SK-N-SH (cell line): ENCODE measurements around the gene FYB2. TPM values are rescaled to one million over a fixed set of nuclear protein-coding genes. Genes with fewer than 3 reads are reported as not detected.

Experiments
- CTCF ChIA-PET: fragments of 300-600, 350-600 bp; formaldehyde crosslinking; extraction: SDS; loops from one replicate; lab custom pipeline; 2021; lab: Yijun Ruan, JAX
- POLR2A ChIA-PET: fragments of 350-600 bp; sonication (Branson Sonifier 250); formaldehyde crosslinking; extraction: SDS; loops from one replicate; lab custom pipeline; 2020; ENCODE audit warnings: antibody characterized with exemption, inconsistent platforms; lab: Yijun Ruan, JAX
- DNase-seq: peaks from one replicate; pipeline ENCODE4 v3.0.0; 2012
- H2AFZ ChIP-seq: fragments of 200-600 bp; sonication (generic); 2 replicates; pipeline ENCODE4 v1.8.1; 2016; ENCODE audit warnings: antibody characterized with exemption, mild to moderate bottlenecking, low read depth
- H3F3A ChIP-seq: fragments of 200-600 bp; sonication (generic); replicated peaks from 2 replicates; pipeline ENCODE3; 2016; ENCODE audit warnings: antibody characterized with exemption, mild to moderate bottlenecking; ENCODE audit not compliant: insufficient read depth
- H3K27ac ChIP-seq, 2 experiments: fragments of 200-500 bp in 1 of 2; fragments of 200-600 bp in 1 of 2; sonication (Bioruptor generic) in 1 of 2; sonication (generic), shearing (Covaris generic) in 1 of 2; 2 replicates each; pipeline versions ENCODE4 v1.5.1 to v1.6.1; 2014 to 2016; ENCODE audit warnings: low read depth in 2 of 2, inconsistent platforms in 1 of 2, low read length in 1 of 2, mild to moderate bottlenecking in 1 of 2, mixed read lengths in 1 of 2
- H3K27me3 ChIP-seq: fragments of 200-600 bp; sonication (generic), shearing (Covaris generic); 2 replicates; pipeline ENCODE4 v1.6.1; 2016; ENCODE audit warnings: mixed run types; ENCODE audit not compliant: insufficient read depth
- H3K36me3 ChIP-seq, 2 experiments: fragments of 200-500 bp in 1 of 2; fragments of 200-600 bp in 1 of 2; sonication (Bioruptor generic) in 1 of 2; sonication (generic) in 1 of 2; replicated peaks in 1 of 2; 2 replicates each; pipeline versions ENCODE3 to v1.5.1; 2014 to 2016; ENCODE audit warnings: low read length in 1 of 2, mild to moderate bottlenecking in 1 of 2; ENCODE audit not compliant: insufficient read depth in 2 of 2, control insufficient read depth in 1 of 2
- H3K4me1 ChIP-seq, 2 experiments: fragments of 200-500 bp in 1 of 2; fragments of 200-600 bp in 1 of 2; sonication (Bioruptor generic) in 1 of 2; sonication (generic), shearing (Covaris generic) in 1 of 2; 2 replicates each; pipeline versions ENCODE4 v1.5.1 to v1.6.1; 2014 to 2016; ENCODE audit warnings: low read depth in 1 of 2, low read length in 1 of 2, mixed run types in 1 of 2; ENCODE audit not compliant: insufficient read depth in 2 of 2, control insufficient read depth in 1 of 2
- H3K4me2 ChIP-seq: fragments of 200-600 bp; sonication (generic), shearing (Covaris generic); 2 replicates; pipeline ENCODE4 v1.6.1; 2017; ENCODE audit warnings: mixed run types
- H3K4me3 ChIP-seq, 2 experiments: fragments of 200-500 bp in 1 of 2; fragments of 200-600 bp in 1 of 2; sonication (Bioruptor generic) in 1 of 2; sonication (generic), shearing (Covaris generic) in 1 of 2; 2 replicates each; pipeline versions ENCODE4 v1.5.1 to v1.8.1; 2014 to 2016; ENCODE audit warnings: low read depth in 2 of 2, inconsistent platforms in 1 of 2, low read length in 1 of 2, mild to moderate bottlenecking in 1 of 2, mixed read lengths in 1 of 2, moderate library complexity in 1 of 2
- H3K79me2 ChIP-seq: fragments of 200-600 bp; sonication (generic); 2 replicates; pipeline ENCODE4 v1.8.1; 2017; ENCODE audit warnings: mild to moderate bottlenecking; ENCODE audit not compliant: insufficient read depth
- H3K9ac ChIP-seq: fragments of 200-600 bp; sonication (generic); 2 replicates; pipeline ENCODE4 v1.6.1; 2017; ENCODE audit warnings: mixed run types
- H3K9me2 ChIP-seq: fragments of 200-600 bp; sonication (generic); 2 replicates; pipeline ENCODE4 v1.6.1; 2017; ENCODE audit warnings: mixed run types
- H3K9me3 ChIP-seq: fragments of 200-600 bp; sonication (generic); 2 replicates; pipeline ENCODE4 v1.6.1; 2017; ENCODE audit warnings: mixed run types, mild to moderate bottlenecking, moderate library complexity
- H4K20me1 ChIP-seq: fragments of 200-600 bp; sonication (generic); 2 replicates; pipeline ENCODE4 v1.6.1; 2017; ENCODE audit warnings: mild to moderate bottlenecking, mixed run types; ENCODE audit not compliant: insufficient read depth
- CHD2 ChIP-seq: fragments of 150-350 bp; IDR thresholded peaks from 2 replicates; pipeline ENCODE4 v1.6.1; 2018; ENCODE audit warnings: low read length; ENCODE audit not compliant: partially characterized antibody
- ELF1 ChIP-seq: IDR thresholded peaks from 2 replicates; pipeline ENCODE4 v1.4.0; 2012
- EZH2phosphoT487 ChIP-seq: fragments of 200-600 bp; sonication (generic); IDR thresholded peaks from 2 replicates; pipeline ENCODE4 v1.6.1; 2017; ENCODE audit warnings: low read depth, mixed run types, mild to moderate bottlenecking, antibody characterized with exemption, moderate library complexity, borderline replicate concordance
- FOSL2 ChIP-seq: IDR thresholded peaks from 2 replicates; pipeline ENCODE4 v1.4.0; 2012; ENCODE audit warnings: low read depth, mild to moderate bottlenecking, moderate library complexity, borderline replicate concordance
- FOXJ3 ChIP-seq: sonication (generic); formaldehyde crosslinking; IDR thresholded peaks from 2 replicates; pipeline ENCODE4 v1.5.1; 2020; ENCODE audit warnings: mild to moderate bottlenecking, missing genetic modification reagents
- GABPA ChIP-seq: IDR thresholded peaks from 2 replicates; pipeline ENCODE4 v1.4.0; 2012; ENCODE audit warnings: low read depth, mild to moderate bottlenecking
- GATA2 ChIP-seq: sonication (generic); formaldehyde crosslinking; IDR thresholded peaks from 2 replicates; pipeline ENCODE4 v1.5.0; 2020; ENCODE audit warnings: mild to moderate bottlenecking, missing genetic modification reagents
- POLR2AphosphoS5 ChIP-seq: IDR thresholded peaks from 2 replicates; pipeline ENCODE4 v1.6.1; 2012; ENCODE audit warnings: low read depth, low read length
- RCOR1 ChIP-seq: fragments of 150-350 bp; IDR thresholded peaks from 2 replicates; pipeline ENCODE4 v1.6.1; 2017; ENCODE audit warnings: antibody characterized with exemption, low read length
- RXRA ChIP-seq: IDR thresholded peaks from 2 replicates; pipeline ENCODE4 v1.4.0; 2012; ENCODE audit warnings: low read depth, mild to moderate bottlenecking, borderline replicate concordance
- WGBS: methylation state at CpG from one replicate; pipeline ENCODE4 v1.1.6; 2017; ENCODE audit warnings: low lambda C conversion rate; 5-methylcytosine and 5-hydroxymethylcytosine counted together
- polyA plus RNA-seq, 3 experiments: library from polyadenylated mRNA; depleted of rRNA; stranded (reverse); fragments of >200 nt; gene quantifications; 2 replicates each; pipeline ENCODE4 v1.2.3, GENCODE V29; 2012
- TF ChIP-seq, protein P1 (sequence below): fragments of 200-600 bp; sonication (generic); IDR thresholded peaks from 2 replicates; pipeline ENCODE4 v1.6.1; 2017; ENCODE audit warnings: antibody characterized with exemption, mild to moderate bottlenecking, moderate library complexity
- TF ChIP-seq, protein P2 (sequence below): IDR thresholded peaks from 2 replicates; pipeline ENCODE4; 2012

FYB2 gene
- polyA plus RNA-seq, 1 of the 3 experiments (the other 2 are of a cell fraction): not detected

DNA sequence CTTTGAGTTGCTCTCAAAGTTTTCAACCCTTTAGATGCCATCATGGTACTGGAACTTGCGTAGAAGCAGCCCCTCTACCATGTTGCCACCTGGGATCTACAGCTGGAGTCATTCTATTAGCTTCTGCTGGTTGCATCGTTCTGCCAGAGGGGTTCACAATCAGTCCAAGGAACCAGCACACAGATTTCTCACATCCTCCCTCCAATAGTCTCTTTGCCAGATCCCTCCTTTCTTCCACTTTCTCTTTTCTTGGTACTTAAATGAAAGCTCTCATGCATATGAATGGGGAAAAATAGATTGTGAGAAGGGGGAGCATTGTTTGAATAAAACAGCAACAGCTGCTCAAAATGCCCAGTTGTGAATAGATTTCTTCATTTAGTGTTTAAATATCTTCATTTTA is 31.2 kb upstream of the FYB2 start (continued):
- TF ChIP-seq, protein P1, sequence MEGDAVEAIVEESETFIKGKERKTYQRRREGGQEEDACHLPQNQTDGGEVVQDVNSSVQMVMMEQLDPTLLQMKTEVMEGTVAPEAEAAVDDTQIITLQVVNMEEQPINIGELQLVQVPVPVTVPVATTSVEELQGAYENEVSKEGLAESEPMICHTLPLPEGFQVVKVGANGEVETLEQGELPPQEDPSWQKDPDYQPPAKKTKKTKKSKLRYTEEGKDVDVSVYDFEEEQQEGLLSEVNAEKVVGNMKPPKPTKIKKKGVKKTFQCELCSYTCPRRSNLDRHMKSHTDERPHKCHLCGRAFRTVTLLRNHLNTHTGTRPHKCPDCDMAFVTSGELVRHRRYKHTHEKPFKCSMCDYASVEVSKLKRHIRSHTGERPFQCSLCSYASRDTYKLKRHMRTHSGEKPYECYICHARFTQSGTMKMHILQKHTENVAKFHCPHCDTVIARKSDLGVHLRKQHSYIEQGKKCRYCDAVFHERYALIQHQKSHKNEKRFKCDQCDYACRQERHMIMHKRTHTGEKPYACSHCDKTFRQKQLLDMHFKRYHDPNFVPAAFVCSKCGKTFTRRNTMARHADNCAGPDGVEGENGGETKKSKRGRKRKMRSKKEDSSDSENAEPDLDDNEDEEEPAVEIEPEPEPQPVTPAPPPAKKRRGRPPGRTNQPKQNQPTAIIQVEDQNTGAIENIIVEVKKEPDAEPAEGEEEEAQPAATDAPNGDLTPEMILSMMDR: no peak
- TF ChIP-seq CHD2: no peak

DNA sequence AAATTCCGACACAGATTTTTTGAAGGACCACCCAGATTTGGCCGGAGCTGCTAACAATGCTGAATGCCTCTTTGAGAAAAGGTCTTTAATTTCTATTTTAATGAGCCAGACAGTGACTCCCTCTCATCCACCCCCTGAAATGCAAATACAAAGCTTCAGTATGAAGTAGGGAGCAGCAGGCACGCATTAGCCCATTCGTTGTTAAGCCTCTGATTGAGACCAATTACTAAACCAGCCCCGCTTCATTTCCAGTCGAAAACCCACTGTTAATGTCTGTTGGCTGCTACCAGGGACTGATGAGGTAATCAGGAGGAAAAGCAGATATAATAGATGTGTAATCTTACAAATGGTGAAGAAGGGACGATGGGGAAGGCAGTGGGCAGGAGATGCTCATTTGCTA is 30.5 kb upstream of the FYB2 start:
- H2AFZ ChIP-seq: no peak overlapping the region
- TF ChIP-seq GATA2 (CRISPR knock-in tag) (no peak), EZH2phosphoT487 (no peak), GABPA (no peak), FOXJ3 (no peak)
- DNase-seq: no peak
- H3K9me3 ChIP-seq: no peaks in the 10 kb centered on the region
- H3K9ac ChIP-seq: no peak overlapping the region
- H3K27ac ChIP-seq: no peak overlapping the region
- POLR2A ChIA-PET: no interaction called here
- CTCF ChIA-PET: interaction anchor here (1.3 kb wide), 2 partner anchors 17 to 29 kb away, joined by 3 to 4 read pairs; no protein-coding TSS in a partner anchor
- H3K27me3 ChIP-seq: no peaks in the 10 kb centered on the region
- no peak overlapping the region for H3K4me2 ChIP-seq
- no peaks in the 10 kb centered on the region for H3K9me2 ChIP-seq
- no peak overlapping the region for H3K4me3 ChIP-seq
- H3F3A ChIP-seq: no peaks in the 10 kb centered on the region
- no peaks in the 10 kb centered on the region for H3K79me2 ChIP-seq
- WGBS: 86% methylated on average over 7 of the region's 7 CpGs
- H3K36me3 ChIP-seq: no peaks in the 10 kb centered on the region
- no peaks in the 10 kb centered on the region for H3K4me1 ChIP-seq
- no peaks in the 10 kb centered on the region for H4K20me1 ChIP-seq

DNA sequence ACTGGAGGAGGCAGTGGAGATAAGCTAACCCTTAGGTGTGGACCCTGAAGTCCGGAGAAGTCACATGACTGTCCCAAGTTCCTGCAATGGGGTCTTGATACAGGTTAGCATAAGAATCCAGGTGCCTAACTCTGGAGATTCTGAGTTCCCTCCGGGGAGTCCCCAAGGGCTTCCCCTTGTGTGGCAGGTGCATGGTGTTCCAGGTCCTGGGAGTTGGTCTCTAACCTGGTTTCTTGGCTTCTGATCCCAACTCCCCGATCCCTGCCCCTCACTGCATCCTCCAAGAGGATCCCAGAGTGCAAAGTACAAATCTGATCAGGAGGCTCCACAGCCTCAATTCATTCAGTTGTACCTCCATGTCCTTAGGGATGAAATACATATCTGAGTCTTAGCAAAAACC is 26.1 kb upstream of the FYB2 start:
- Histone ChIP-seq H2AFZ (no peak overlapping the region), H3K4me1 (no peaks in the 10 kb centered on the region), H3K27ac (no peak overlapping the region), H4K20me1 (no peaks in the 10 kb centered on the region), H3K27me3 (no peaks in the 10 kb centered on the region), H3K79me2 (no peaks in the 10 kb centered on the region), H3K4me3 (no peak overlapping the region), H3F3A (no peaks in the 10 kb centered on the region), H3K36me3 (no peaks in the 10 kb centered on the region), H3K9me3 (no peaks in the 10 kb centered on the region), H3K9me2 (no peaks in the 10 kb centered on the region), H3K4me2 (no peak overlapping the region), H3K9ac (no peak overlapping the region)
- no peak for DNase-seq
- WGBS: 15% methylated on average over 2 of the region's 3 CpGs
- TF ChIP-seq FOSL2 (no peak), ELF1 (no peak), POLR2AphosphoS5 (no peak), RCOR1 (no peak), RXRA (no peak)
- TF ChIP-seq, protein P2, sequence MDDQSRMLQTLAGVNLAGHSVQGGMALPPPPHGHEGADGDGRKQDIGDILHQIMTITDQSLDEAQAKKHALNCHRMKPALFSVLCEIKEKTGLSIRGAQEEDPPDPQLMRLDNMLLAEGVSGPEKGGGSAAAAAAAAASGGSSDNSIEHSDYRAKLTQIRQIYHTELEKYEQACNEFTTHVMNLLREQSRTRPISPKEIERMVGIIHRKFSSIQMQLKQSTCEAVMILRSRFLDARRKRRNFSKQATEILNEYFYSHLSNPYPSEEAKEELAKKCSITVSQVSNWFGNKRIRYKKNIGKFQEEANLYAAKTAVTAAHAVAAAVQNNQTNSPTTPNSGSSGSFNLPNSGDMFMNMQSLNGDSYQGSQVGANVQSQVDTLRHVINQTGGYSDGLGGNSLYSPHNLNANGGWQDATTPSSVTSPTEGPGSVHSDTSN: no peak
- CTCF ChIA-PET: no interaction called here
- POLR2A ChIA-PET: interaction anchor here (0.6 kb wide), 1 partner anchor 9 kb away, joined by 3 read pairs; the partner anchor contains the start of gene C8A
